Fibroblast of mammary gland (primary cell): ENCODE measurements around the gene IMPA2.

ENCODE experiments used
- DNase-seq: peaks from one replicate; pipeline ENCODE4 v3.0.0-alpha.2; 2010; ENCODE audit warnings: low read depth
- H3K4me3 ChIP-seq: 2 replicates; pipeline ENCODE4 v1.5.1; 2011; ENCODE audit warnings: low read depth, mild to moderate bottlenecking, low read length, moderate library complexity; ENCODE audit not compliant: control insufficient read depth
- CTCF ChIP-seq: conservative IDR thresholded peaks from 2 replicates; pipeline ENCODE4 v1.5.1; 2011; ENCODE audit warnings: low read depth, low read length, inconsistent platforms; ENCODE audit not compliant: control insufficient read depth, insufficient read depth

Gene IMPA2

GRCh38 chr18:12028040-12028628 is 46.8 kb downstream of the IMPA2 start:
- TF ChIP-seq CTCF, result no peak
- DNase-seq, result peak; percentile 37
- no peak overlapping the region for H3K4me3 ChIP-seq

DNA sequence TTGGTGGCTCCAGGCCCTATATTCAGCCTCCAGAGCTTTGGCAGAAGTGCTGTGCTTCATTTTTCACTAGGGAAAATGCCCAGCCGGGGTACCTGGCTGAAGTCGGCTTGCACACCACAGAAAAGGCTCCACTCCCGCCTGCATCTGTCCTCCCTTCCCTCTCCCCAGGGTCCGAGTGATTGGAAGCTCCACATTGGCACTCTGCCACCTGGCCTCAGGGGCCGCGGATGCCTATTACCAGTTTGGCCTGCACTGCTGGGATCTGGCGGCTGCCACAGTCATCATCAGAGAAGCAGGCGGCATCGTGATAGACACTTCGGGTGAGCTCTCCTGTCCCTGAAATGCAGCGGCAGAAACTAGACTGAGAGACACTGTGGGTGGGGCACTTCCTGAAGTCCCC is 47.4 kb downstream of the IMPA2 start:
- no peak for TF ChIP-seq CTCF
- no peak overlapping the region for H3K4me3 ChIP-seq
- no peak for DNase-seq

- DNase-seq, result no peak
- no peak for TF ChIP-seq CTCF
- no peak overlapping the region for H3K4me3 ChIP-seq
Measured at GRCh38 chr18:12029786-12030584, 48.7 kb downstream of the IMPA2 start.

GRCh38 chr18:12030670-12031069 is 49.4 kb downstream of the IMPA2 start:
- TF ChIP-seq CTCF, result no peak
- H3K4me3 ChIP-seq, result no peak overlapping the region
- no peak for DNase-seq

DNA sequence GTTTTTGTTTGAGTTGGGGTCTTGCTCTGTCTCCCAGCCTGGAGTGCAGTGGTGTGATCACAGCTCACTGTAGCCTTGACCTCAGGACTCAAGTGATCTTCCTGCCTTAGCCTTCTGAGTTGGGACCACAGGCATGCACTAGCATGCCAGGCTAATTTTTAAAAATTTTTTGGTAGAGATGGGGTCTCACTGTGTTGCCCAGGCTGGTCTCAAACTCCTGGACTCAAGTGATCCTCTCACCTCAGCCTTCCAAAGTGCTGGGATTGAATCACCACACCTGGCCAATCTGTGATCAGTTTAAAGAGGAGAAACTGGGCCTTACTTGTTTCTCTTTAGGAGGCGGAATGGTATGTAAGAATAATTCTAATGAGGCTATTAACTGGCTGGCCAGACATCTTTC is 49.9 kb downstream of the IMPA2 start:
- TF ChIP-seq CTCF, result no peak
- no peak overlapping the region for H3K4me3 ChIP-seq
- no peak for DNase-seq

GRCh38 chr18:12031846-12032245 is 50.5 kb downstream of the IMPA2 start:
- DNase-seq, result peak; percentile 92
- TF ChIP-seq CTCF, result no peak

More at GRCh38 chr18:12031846-12032245, 50.5 kb downstream of the IMPA2 start:
- no peak overlapping the region for H3K4me3 ChIP-seq
